ENCODE results near the gene PSMG4.

- TF ChIP-seq SUZ12 (IDR thresholded peaks at IDR 0.05) (no peak), FOXM1 (IDR thresholded peaks at IDR 0.05; ENCODE audit: borderline replicate concordance) (no peak), NFRKB (IDR thresholded peaks at IDR 0.05) (no peak), FOXK2 (IDR thresholded peaks at IDR 0.05) (no peak), PKNOX1 (IDR thresholded peaks at IDR 0.05) (no peak), ELF4 (IDR thresholded peaks at IDR 0.05) (no peak), LEF1 (IDR thresholded peaks at IDR 0.05; ENCODE audit: borderline replicate concordance) (no peak), L3MBTL2 (conservative IDR thresholded peaks at IDR 0.05) (no peak), HDGF (IDR thresholded peaks at IDR 0.05; ENCODE audit: borderline replicate concordance) (no peak)
Measured at GRCh38 chr6:3278691-3279090, 19.9 kb downstream of the PSMG4 start.
